HG02884 (cell line): ENCODE results near the gene ARG2.

Experiments used
- ATAC-seq: cut with Tn5 transposase; IDR thresholded peaks from one replicate; pipeline ENCODE4 v1.9.1; 2021; ENCODE audit warnings: mild to moderate bottlenecking, moderate library complexity; ENCODE audit not compliant: unreplicated experiment

The ARG2 gene

DNA sequence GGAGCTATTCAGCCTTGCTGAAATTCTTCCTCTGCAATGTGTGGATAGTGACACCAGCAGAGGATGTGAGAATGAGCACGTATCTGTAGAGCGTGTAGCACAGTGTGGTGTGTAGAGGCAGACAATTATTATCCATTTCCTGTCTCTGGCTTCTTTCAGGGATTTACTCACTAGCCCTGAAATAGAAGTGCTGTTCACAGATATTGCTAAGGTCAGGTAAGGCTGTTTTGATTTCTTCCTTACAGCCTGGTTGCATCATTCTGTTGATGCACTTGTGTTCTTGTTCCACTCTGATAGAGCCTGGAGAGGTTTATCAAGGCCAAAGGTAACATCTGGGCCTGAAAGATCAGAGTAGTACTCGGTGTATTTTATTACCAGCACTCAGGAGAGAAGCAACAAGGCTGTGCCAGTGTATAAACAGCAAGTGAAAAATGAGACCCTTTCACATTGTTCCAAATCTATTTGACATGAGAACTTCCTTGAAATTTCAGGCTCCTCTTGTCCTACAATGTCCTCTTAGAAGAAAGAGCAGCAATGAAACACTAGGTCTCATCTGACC, 16.7 kb downstream of the ARG2 start:
- ATAC-seq: peak; percentile 87

DNA sequence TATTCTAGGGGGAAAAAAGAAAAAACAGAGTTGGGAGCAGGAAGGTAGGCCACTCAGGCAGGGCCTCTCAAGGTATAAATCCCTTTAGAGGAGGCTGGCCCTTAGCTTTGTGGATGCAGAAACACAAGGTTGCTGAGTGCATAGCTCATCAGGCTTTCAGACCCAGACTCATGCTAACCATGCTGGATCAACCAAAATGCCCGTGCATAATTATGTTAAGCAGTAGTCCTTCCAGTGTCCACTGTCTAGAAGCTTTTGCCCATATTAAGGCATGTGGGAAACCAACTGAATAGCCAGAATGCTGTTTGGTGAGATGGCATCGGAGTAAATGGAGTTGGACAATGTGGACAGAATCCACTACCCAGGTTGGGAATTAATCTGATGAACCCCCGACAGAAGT, 18.9 kb downstream of the ARG2 start:
- ATAC-seq: no peak

DNA sequence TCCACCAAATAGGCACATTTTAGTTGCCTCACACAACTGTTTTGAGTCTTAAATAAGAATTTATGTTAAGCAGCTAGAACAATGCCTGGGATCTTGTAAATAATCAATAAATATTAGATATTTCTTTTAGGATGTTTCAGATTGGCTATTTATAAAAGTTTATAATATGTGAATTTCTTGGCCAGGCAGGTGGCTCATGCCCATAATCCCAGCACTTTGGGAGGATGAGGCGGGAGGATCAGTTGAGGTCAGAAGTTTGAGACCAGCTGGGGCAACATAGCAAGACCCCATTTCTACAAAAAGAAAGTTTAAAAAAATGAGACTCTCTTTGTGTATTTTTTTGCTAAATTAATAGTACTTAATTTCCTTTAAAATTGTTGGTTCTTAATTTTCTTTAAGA, 21.8 kb downstream of the ARG2 start:
- no peak for ATAC-seq

DNA sequence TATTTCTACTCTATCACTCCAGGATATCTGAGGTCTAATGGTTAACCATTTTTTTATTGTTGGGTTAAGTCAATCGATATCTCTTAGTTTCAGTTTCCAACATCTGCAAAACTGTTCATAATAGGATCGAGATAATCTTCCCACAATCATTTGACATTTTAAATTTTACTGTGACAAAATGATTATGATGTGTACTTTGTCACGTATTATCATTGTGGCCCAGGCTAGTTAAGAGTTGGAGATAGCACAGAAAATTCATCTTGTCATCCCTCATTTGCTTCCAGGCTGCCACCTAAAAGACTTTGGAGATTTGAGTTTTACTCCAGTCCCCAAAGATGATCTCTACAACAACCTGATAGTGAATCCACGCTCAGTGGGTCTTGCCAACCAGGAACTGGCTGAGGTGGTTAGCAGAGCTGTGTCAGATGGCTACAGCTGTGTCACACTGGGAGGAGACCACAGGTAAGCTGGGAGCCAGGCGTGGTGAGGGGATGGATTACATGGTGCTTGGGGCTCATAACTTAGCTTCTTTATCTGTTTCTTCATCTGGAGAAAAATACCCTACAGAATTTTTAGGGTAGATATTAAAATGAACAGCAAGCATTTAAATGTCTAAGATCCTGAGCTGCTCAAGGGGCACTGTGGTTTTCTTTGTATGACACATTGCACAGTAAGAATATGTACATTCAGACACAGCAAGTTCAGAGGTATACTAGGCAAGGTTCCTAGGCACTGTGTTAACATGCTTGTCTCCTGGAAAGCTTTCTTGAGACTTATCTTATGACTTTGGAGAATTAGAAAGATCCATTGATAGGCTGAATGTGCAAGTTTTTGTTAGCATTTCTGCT, 22.4 kb downstream of the ARG2 start:
- ATAC-seq: no peak

DNA sequence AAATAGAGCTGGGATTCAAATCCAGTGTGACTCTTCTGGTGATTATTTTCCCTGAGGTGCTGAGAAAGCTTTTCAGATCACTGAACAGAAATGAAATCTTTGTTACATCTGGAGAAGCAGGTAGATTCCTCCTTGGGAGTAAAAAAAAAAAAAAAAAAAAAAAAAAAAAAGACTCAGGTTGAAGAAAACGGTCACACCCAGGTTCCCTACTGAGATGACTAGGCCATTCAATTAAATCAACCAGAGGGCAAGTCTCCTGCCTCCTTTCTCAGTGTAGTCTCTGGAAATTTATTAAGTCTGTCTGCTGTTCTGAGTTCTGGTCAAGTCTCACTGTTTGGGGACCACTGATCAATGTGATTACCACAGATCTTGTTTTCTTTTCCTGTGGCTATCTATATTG, 24.0 kb downstream of the ARG2 start:
- no peak for ATAC-seq

DNA sequence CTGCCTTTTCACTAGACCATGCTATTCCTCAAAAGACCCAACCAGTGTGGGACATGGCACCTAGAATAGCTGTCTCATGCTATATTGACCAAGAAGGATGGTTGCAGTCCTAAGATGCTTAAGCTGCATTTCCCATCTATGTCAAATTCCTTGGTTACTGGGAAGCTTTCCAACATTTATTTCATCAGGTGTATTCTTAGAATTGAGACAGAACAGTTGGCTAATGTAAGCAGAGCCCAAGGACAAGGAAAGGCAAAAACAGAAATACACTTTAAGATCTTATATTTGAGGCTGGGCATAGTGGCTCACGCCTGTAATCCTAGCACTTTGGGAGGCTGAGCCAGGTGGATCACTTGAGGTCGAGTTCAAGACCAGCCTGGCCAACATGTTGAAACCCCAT, 24.7 kb downstream of the ARG2 start:
- ATAC-seq: no peak

DNA sequence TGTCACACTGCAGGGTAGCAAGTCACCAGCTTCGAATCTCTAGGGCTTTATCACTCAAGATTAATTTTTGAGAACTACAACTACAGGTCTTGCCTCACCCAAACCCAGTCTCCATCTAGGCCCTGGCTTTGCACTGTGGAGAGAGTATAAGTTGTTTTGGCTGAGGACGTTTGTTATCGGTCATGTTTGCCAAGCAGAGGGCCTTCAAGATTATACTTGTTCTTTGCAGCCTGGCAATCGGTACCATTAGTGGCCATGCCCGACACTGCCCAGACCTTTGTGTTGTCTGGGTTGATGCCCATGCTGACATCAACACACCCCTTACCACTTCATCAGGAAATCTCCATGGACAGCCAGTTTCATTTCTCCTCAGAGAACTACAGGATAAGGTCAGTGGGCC, 25.7 kb downstream of the ARG2 start:
- no peak for ATAC-seq

DNA sequence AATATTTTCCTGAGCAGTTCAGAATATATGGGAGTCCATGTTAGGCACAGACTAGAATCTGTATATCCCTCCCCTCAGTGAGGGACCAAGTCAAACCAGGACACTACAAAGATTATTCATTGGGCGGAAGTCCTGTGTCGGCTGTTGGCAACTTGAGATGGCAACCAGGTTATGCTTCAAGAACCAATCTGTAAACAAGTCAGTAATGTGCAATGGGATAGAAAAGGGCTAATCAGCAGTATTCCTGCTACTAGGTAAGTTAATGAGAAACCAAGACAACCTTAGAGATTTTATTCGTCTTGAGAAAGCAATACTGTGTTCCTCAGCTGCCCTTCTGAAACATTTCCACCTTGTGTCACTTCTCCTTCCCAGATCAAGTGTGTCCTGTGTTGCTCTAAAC, 26.4 kb downstream of the ARG2 start:
- no peak for ATAC-seq

DNA sequence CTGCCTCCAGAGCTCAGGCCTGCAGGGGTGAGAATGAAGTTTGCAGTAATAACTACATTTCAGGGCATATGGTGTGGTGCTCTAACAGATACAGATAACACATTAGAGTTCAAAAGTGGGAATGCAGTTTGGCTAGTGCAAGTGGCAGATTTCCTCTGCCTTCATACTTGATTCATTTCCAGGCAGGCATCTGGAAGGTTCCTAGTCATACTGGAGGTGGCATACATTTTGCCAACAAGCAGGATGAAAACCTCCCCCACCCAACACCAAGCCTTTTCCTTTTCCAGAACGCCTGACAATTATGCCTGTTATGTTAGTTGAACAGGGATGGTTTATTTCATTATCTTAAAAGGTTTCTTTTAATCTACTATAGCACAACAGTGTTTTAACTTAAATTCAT, 30.4 kb downstream of the ARG2 start:
- ATAC-seq: no peak

DNA sequence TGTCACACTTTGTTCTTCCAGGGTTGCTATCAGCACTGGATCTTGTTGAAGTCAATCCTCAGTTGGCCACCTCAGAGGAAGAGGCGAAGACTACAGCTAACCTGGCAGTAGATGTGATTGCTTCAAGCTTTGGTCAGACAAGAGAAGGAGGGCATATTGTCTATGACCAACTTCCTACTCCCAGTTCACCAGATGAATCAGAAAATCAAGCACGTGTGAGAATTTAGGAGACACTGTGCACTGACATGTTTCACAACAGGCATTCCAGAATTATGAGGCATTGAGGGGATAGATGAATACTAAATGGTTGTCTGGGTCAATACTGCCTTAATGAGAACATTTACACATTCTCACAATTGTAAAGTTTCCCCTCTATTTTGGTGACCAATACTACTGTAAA, 31.0 kb downstream of the ARG2 start:
- ATAC-seq: no peak

DNA sequence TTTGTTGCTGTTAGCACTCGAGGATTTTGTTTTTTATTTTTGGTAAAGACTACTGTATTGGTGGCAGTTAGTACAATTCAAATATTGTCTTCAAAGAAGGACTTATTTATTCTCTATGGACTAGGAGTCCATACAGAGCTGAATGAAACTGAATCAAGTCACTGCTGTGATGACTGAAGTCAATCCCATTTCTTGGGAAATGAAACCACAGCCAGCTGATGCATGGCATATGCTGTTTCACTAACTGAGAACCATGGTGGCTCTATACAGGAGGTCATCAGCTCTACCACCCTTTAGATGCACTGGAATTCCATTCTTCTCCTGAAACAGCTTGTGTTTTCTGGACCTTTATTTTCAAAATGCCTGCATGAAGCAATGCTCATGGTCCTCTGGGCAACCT, 32.5 kb downstream of the ARG2 start:
- ATAC-seq: no peak

DNA sequence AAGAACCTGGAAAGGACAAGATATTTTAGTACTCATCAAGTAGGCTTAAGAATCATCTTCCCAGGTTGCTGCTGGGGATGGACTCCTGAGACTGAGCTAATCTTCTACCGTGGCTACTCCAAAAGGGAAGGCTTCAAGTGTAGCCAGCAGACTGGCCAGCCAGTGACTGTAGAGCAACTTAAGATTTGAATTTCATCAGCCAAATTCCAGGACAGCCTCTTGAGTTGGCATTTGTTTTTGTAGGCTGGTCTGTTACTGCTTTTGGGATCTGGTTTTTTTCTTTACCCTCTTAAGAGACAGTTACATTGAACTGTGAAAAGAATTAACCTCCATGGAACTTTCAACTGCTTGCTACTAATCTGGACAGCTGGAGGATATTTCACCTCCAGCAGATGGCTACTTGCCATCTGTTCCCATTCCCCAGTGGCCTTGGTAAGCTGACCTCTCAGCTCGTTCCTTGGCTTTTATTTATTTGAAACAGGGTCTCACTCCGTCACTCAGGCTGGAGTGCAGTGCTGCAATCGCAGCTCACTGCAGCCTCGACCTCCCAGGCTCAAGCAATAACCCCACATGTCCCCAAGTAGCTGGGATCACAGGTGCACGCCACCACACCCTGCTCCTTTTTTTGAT, 34.0 kb downstream of the ARG2 start:
- ATAC-seq: no peak

DNA sequence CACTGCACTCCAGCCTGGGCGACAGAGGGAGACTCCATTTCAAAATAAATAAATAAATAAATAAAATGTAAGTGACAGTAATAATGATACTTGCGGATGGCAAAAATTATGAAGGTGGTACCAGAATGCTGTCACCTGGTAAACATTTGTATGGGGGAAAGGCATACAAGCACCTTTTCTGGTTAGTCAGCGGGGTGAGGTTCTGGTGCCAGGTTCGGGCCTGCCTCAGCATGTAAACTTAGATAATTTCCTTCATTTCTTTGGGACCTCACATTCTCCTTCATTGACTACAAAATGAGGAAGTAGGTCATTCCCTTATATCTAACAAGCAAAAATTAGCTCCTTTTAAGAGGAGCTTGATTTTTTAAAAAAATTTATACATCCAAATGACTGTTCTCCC, 43.9 kb downstream of the ARG2 start:
- no peak for ATAC-seq

DNA sequence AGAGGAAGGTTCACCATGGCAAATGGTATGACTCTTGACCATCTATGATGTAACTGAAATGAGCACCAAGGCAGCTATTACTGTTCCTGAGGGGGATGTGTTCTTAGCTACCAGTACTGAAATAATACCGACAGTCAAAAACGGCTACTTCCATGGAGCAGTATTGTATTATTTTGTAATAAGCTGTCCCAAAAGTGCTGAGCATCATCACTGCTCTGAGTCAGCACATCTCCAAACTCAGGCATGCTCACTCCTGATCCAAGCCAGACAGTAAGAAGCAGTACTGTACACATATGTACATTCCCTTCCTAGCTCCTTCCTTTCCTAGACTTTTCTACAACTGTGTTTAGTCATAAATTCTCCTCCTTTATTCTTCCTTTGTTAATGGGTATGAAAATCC, 46.1 kb downstream of the ARG2 start:
- no peak for ATAC-seq

DNA sequence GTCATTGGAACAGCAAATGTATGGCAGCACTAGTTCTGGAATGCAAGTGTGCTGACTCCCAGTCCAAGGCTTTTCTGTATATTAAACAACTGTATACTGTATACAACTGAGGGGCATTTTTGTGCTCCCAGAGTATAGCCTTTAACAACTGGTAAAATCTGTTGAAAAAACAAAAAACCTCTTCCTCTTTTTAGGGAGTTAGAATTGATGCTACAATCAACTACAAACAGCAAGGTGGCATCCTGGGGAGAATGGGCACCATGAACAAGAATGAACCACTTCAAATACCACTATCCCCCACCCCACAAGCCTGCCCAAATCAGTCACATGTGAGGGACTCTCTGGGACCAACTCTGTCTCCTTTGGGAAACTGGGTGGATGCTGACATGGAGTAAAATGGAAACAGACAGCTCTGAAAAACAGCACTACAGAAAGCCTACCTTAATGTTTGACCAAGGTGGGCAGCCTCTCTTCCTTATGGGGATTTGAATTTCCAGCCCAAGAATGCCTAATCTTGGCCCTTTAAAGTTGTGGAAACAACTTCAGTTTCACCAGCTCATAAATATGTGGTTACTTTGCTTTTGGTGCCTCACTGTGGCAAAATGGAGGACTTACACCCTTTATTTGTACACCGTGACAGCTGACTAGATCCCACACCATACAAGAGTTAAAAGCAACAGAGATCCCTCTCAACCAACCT, 47.2 kb downstream of the ARG2 start:
- ATAC-seq: peak; percentile 47

DNA sequence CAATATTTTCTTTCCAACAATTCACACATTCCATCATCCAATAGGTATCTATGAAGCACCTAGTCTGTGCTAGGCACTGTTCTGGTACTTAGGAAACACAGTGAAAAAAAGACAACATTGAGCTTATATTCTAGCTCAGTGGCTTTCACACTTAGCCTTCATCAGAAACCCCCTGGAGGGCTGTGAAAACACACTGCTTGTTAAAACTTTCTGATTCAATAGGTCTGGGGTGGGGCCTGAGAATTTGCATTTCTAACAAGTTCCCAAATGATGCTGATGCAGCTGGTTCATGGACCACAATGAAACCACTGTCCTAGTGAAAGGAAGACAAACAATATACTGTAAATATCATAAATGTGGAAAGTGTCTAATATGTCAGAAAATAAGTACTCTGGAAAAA, 48.8 kb downstream of the ARG2 start:
- no peak for ATAC-seq

DNA sequence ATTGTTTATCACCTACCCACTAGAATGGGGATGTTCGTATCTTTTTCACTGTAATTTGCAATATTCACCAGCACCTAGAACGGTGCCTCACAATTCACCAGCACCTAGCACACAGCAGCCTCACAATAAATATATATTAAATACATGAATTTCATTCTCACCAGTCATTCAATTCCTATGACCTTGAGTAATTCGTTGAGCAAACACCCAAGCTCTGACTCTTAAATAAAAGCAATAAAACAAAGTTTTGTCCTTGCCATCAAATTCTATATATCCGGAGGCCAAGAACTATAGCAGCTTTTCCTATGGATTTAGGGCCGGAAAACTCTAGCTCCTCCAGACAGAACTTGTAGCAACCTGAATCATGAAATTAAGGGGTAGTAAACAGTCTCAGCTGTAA, 53.7 kb downstream of the ARG2 start:
- ATAC-seq: no peak

DNA sequence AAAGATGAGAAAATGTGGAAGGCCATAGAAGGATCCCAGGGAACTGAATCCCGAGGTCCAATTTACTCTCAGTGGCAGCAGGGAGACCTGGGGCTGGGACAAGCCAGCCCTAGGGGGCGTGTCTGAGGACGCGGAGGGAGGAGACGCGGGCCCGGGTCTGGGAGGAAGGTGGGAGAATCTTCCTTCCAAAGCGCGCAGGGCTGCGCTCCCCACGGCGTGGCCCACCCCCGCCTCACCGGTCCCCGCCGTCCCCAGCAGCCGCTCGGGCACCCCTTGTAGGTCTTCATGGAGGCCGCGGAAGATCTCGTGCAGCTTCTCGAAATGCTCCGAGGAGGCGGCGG, 54.4 kb downstream of the ARG2 start:
- peak; percentile 47 for ATAC-seq

DNA sequence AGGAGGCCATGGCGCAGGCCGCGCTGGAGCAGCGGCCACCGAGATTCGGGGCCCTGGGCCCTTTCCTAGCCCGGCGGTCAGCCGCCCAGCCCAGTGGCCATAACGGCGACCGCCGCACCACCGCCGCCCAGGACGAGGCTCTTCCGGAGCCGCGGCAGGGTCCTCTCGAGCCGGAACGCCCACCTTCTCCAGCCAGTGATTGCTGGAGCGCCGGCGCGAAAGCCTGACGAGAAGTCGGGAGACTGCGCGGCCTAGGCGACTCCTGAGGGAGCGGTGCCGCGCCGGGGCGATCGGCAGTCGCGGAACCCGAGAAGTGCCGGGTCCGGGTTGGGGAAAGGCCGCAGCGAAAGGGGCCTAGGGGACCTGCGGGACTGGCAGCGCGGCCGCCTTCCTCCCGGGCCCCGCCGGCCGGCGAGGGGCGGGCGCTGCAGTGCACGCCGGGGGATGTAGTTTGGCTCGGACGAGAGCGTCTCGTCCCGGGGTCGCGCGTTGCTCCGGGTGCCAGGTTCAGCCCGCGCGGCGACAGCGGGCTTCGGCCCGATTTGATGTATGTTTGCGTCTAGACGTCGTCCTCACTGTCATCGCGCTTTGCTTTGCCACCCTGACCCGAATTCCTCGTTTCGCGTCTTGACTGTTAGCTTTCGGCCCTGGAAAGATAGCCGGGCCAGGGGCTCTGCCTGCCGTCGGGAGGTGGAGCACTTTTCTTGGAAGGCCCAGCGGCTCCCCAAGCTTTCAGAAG, 54.9 kb downstream of the ARG2 start, which contains the start of gene VTI1B:
VTI1B (minus strand) TSS at position 153 of the 739 bp plus-strand sequence; CDS start at position 10, 143 bp downstream.
- ATAC-seq: peak; percentile 87

DNA sequence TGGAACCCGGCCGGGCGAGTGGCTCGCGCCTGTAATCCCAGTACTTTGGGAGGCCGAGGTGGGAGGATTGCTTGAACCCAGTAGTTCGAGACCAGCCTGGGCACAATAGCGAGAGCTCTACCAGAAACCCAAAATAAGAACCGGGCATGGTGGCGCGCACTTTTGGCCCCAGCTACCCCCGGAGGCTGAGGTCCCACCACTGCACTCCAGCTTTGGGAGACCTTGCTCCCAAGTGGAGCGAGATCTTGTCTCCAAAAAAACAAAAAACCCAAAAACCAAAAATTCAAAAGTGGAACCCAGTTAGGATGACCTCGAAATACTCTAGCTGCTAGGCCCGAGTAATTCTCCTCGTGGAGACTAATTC, 55.5 kb downstream of the ARG2 start:
- no peak for ATAC-seq

DNA sequence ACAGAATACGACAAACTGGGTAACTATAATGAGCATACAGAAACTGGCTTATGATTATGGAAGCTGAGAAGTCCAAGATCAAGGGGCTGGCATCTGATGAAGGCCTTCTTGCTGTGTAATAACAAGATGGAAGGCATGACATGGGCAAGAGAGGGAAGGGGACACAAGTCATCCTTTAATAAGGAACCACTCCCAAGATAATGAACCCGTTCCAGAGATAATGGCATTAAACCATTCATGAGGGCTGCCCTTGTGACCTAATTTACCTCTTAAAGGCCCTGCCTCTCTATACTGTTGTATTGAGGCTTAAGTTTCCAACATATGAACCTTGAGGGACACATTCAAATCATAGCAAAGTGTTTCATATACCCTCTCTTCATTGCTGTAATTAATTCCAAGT, 59.3 kb downstream of the ARG2 start:
- no peak for ATAC-seq
